Vagina (tissue), 2 donors: ENCODE data around the gene ST7.

Experiments used
- POLR2A ChIP-seq, 2 donors: fragments of 450-650 bp; IDR thresholded peaks; one replicate each; pipeline ENCODE4 v1.6.1; 2017; ENCODE audit warnings: antibody characterized with exemption in 2 of 2, mild to moderate bottlenecking in 2 of 2, moderate library complexity in 2 of 2
- POLR2AphosphoS5 ChIP-seq, 2 donors: sonication (generic); formaldehyde crosslinking; IDR thresholded peaks; one replicate each; pipeline ENCODE4 v1.9.0; 2017; ENCODE audit warnings: antibody characterized with exemption in 2 of 2, mild to moderate bottlenecking in 2 of 2, low read depth in 1 of 2; ENCODE audit not compliant: insufficient read depth in 1 of 2
- TF ChIP-seq, protein P1 (sequence below), 3 experiments: fragments of 450-650 bp in 2 of 3; fragments of 200-600 bp in 1 of 3; sonication (generic) in 1 of 3; IDR thresholded peaks; one replicate each; pipeline ENCODE4 v1.5.1; 2017 to 2019; ENCODE audit warnings: antibody characterized with exemption in 3 of 3, mild to moderate bottlenecking in 2 of 3, moderate library complexity in 2 of 3

DNA sequence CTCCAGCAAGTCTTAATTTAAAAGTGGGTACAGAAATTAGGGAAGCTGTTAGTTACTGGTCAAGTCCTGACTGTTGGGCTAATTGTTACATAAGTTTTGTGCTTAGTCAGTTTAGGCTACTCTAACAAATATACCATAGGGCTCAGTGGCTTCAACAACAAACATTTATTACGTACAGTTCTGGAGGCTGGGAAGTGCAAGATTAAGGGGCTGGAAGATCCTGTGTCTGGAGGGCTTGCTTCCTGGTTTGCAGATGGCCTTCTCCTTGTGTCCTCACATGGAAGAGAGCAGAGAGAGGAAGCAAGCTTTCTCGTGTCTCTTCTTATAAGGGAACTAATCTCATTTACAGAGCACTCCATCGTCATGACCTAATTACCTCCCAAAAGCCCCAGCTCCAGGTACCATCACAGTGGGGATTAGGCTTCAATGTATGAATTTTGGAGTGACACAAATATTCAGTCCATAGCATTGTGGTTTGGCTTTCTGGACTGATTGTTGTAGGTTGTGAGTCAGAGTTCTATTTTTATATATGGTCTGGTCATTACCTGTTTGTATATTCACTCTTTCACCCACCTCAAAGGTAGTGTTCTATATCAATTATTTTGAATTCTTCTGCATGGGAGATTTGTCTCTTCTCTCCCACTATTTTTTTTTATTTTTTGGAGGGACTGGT is 17.1 kb downstream of the ST7 start:
- TF ChIP-seq POLR2AphosphoS5 (IDR thresholded peaks at IDR 0.05; ENCODE audit: insufficient read depth in 1 of 2, low read depth in 1 of 2) (no peak), POLR2A (IDR thresholded peaks at IDR 0.05) (no peak)
- TF ChIP-seq, protein P1, sequence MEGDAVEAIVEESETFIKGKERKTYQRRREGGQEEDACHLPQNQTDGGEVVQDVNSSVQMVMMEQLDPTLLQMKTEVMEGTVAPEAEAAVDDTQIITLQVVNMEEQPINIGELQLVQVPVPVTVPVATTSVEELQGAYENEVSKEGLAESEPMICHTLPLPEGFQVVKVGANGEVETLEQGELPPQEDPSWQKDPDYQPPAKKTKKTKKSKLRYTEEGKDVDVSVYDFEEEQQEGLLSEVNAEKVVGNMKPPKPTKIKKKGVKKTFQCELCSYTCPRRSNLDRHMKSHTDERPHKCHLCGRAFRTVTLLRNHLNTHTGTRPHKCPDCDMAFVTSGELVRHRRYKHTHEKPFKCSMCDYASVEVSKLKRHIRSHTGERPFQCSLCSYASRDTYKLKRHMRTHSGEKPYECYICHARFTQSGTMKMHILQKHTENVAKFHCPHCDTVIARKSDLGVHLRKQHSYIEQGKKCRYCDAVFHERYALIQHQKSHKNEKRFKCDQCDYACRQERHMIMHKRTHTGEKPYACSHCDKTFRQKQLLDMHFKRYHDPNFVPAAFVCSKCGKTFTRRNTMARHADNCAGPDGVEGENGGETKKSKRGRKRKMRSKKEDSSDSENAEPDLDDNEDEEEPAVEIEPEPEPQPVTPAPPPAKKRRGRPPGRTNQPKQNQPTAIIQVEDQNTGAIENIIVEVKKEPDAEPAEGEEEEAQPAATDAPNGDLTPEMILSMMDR (IDR thresholded peaks at IDR 0.05), result no peak
